GF-D8 (cell line): ENCODE measurements around the gene C12orf42.

ENCODE experiments used
- DNase-seq: peaks from one replicate; lab custom pipeline; 2025; lab: John Stamatoyannopoulos, UW

C12orf42 gene

DNA sequence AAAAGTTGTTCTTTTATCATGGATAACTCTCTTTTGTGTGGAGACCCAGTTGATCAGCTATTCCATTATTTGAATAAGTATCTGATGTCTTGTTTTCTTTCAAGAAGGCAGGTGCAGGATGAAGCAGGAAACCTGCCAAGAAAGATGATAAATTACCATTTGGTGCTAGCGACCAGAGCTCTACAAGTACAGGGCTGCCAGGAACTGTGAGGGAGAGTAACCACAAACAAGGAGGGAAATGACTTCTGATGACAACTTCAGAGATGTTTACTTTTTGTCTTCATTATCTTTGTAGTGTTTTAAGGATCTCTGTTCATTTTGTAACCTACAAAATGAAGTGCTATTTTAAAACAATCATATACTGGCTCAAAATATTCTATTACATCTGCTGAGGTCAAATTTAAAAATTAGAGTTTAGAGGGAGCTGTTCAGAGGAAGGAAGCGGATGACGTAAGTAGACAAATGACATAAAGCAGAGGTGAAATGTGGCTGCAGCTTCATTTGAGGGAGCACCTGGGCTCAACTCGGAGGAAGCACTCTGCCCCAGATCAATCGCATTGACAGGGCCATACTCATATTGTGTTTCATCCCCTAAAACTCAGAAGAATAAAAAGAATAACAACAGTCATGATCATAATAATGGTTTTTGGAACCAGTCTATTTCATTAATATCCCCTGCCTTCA is 226.8 kb downstream of the C12orf42 start:
- no peak for DNase-seq

DNA sequence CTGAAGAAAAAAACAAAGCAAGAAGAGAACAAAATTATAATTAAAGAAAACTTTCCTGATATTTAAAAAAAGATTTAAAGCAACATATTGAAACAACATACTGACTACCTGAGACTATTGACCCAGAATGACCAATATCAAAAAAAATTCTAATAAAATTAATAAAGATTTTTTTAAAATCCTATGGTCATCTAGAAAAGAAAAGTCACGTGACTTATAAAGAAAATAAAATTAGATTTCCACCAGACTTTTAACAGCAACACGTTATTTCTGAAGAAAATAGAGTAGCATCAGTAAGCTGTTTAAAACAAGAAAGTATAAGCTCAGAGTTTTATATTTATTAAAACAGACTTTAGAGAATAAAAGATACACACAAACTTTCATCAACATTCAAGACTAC is 238.0 kb downstream of the C12orf42 start:
- no peak for DNase-seq
